Measurements from ENCODE around the gene MRPS17.

The MRPS17 gene

GRCh38 chr7:55970561-55970960 is 18.9 kb downstream of the MRPS17 start:
- DNase-seq: no peak

GRCh38 chr7:55970978-55971377 is 19.3 kb downstream of the MRPS17 start:
- no peak for DNase-seq

DNA sequence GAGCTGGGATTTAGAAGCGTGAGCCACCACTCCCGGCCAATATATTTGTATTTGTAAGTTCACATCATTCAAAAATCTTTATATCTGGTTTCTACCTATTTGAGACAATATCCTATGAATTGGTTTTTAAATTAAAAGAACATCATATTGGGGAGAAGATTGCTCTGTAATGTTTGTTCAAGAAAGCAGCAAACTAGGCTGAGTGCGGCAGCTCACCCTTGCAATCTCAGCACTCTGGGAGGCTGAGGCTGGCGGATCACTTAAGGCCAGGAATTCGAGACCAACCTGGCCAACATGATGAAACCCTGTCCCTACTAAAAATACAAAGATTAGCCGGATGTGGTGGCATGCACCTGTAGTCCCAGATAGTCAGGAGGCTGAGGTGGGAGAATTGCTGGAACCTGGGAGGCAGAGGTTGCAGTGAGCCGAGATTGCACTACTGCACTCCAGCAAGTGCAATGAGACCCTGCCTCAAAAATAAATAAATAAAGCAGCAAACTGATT is 22.1 kb downstream of the MRPS17 start:
- no peak for DNase-seq

GRCh38 chr7:55975988-55976633 is 24.4 kb downstream of the MRPS17 start:
- DNase-seq: no peak

- DNase-seq: peak in 22 of 56 donors; percentile 2 to 61 (median 18)
These were observed 26.2 kb downstream of the MRPS17 start for GRCh38 chr7:55977831-55978230.

DNA sequence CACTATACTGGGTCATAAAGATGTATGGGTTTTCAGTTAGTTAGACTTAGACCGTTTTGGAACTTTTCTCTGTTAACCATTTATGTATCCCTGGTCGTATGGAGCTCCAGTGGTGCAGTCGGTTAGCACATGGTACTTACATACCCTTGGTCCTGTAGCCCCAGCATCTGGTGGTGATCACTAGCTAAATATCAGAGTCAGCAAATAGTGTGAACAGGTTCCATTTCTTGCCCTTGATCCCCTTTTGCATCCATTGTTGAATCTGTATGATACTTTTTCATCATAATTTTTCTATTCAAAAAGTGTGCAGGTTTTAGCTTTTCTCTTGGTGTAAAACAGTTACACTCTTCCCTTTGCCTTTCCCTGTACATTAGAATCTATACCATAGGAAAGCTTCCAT is 28.6 kb downstream of the MRPS17 start:
- no peak for DNase-seq

DNA sequence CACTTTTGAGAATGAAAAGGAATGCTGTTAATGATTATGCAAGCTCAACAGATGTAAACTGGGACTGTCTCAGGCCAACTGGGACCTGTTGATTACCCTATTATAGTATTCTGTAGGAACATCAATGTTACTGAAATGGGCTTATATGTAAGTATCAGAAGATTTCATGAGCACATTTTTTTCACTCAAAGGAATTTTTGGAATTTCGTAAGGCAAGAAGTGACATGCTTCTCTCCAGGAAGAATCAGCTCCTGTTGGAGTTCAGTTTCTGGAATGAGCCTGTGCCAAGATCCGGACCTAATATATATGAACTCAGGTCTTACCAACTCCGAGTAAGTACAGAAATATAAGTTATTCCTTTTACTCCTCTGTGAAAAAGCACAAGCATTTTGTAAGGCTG is 31.9 kb downstream of the MRPS17 start:
- no peak for DNase-seq

- DNase-seq: no peak
These were observed 40.7 kb downstream of the MRPS17 start for GRCh38 chr7:55992346-55992745.

GRCh38 chr7:55996856-55997500 is 45.3 kb downstream of the MRPS17 start:
- no peak for DNase-seq

GRCh38 chr7:56003749-56004148 is 52.1 kb downstream of the MRPS17 start:
- no peak for DNase-seq
